ENCODE data around the gene FARS2. TPM values are rescaled to one million over a fixed set of nuclear protein-coding genes. Genes with fewer than 3 reads are reported as not detected.

The FARS2 gene
- total RNA-seq, 2 donors from 2014 or later: 23.9 to 26.0 TPM

GRCh38 chr6:5259428-5259827, 1.9 kb upstream of the FARS2 start:
- H3K36me3 Mint-ChIP-seq (ENCODE audit: insufficient read depth in 2 of 2): peaks cover 7 to 10% of the 10 kb centered on the region in 2 donors
- H3K27ac Mint-ChIP-seq: peak overlapping the region; percentile 98
- DNase-seq (no peak), ATAC-seq (replicated peaks in 1 of 2) (no peak)
- no peaks in the 10 kb centered on the region for H3K9me3 Mint-ChIP-seq
- peaks cover 56% of the 10 kb centered on the region for H3K4me1 Mint-ChIP-seq (ENCODE audit: low read depth)
- no peaks in the 10 kb centered on the region for H3K27me3 Mint-ChIP-seq (ENCODE audit: low read depth)
- H3K4me3 Mint-ChIP-seq: peak overlapping the region; percentile 96 to 99

GRCh38 chr6:5260111-5260620, 1.1 kb upstream of the FARS2 start:
- Mint-ChIP-seq H3K4me1 (ENCODE audit: low read depth) (peaks cover 51% of the 10 kb centered on the region), H3K27ac (peak overlapping the region; percentile 98), H3K27me3 (ENCODE audit: low read depth) (no peaks in the 10 kb centered on the region), H3K4me3 (peak overlapping the region; percentile 96 to 99), H3K36me3 (ENCODE audit: insufficient read depth in 2 of 2) (peaks cover 7 to 8% of the 10 kb centered on the region in 2 donors), H3K9me3 (no peaks in the 10 kb centered on the region)
- peak; percentile 75 for ATAC-seq (replicated peaks in 1 of 2)
- DNase-seq: peak; percentile 70 to 84

GRCh38 chr6:5261545-5262109, 314 bp downstream of the FARS2 start:
- Mint-ChIP-seq H3K36me3 (ENCODE audit: insufficient read depth in 2 of 2) (peaks cover 7 to 14% of the 10 kb centered on the region in 2 donors), H3K27ac (peak overlapping the region; percentile 99), H3K4me1 (ENCODE audit: low read depth) (peaks cover 60% of the 10 kb centered on the region), H3K9me3 (no peaks in the 10 kb centered on the region), H3K4me3 (peak overlapping the region; percentile 96 to 99), H3K27me3 (ENCODE audit: low read depth) (no peaks in the 10 kb centered on the region)
- DNase-seq (no peak), ATAC-seq (replicated peaks in 1 of 2) (no peak)

- H3K36me3 Mint-ChIP-seq (ENCODE audit: insufficient read depth in 2 of 2): peaks cover 5 to 12% of the 10 kb centered on the region in 2 donors
- no peaks in the 10 kb centered on the region for H3K27me3 Mint-ChIP-seq (ENCODE audit: low read depth)
- peaks cover 1 to 2% of the 10 kb centered on the region in 2 donors for H3K9me3 Mint-ChIP-seq
- peak overlapping the region; percentile 96 for H3K27ac Mint-ChIP-seq
- ATAC-seq (replicated peaks in 1 of 2) (no peak), DNase-seq (no peak)
- H3K4me1 Mint-ChIP-seq (ENCODE audit: low read depth): peaks cover 41% of the 10 kb centered on the region
- H3K4me3 Mint-ChIP-seq: peak overlapping the region; percentile 66 to 69
These were observed 5.1 kb downstream of the FARS2 start for GRCh38 chr6:5266423-5266822.

- ATAC-seq (replicated peaks in 1 of 2): no peak
- Mint-ChIP-seq H3K4me1 (ENCODE audit: low read depth) (peaks cover 41% of the 10 kb centered on the region), H3K36me3 (ENCODE audit: insufficient read depth in 2 of 2) (peaks cover 10 to 18% of the 10 kb centered on the region in 2 donors), H3K4me3 (peak overlapping the region in 1 of 2 donors; percentile 72), H3K27me3 (ENCODE audit: low read depth) (no peaks in the 10 kb centered on the region), H3K9me3 (peaks cover 1 to 2% of the 10 kb centered on the region in 2 donors), H3K27ac (peak overlapping the region; percentile 86)
- DNase-seq: no peak
These were observed 8.9 kb downstream of the FARS2 start for GRCh38 chr6:5270093-5270680.

- peaks cover 10 to 14% of the 10 kb centered on the region in 2 donors for H3K36me3 Mint-ChIP-seq (ENCODE audit: insufficient read depth in 2 of 2)
These were observed 10.6 kb downstream of the FARS2 start for GRCh38 chr6:5271926-5272325.

GRCh38 chr6:5274231-5274630, 12.9 kb downstream of the FARS2 start:
- H3K4me1 Mint-ChIP-seq (ENCODE audit: low read depth): peaks cover 44% of the 10 kb centered on the region
- DNase-seq: no peak

More at GRCh38 chr6:5271926-5272325, 10.6 kb downstream of the FARS2 start:
- Mint-ChIP-seq H3K9me3 (peaks cover 1 to 2% of the 10 kb centered on the region in 2 donors), H3K4me1 (ENCODE audit: low read depth) (peaks cover 32% of the 10 kb centered on the region), H3K4me3 (no peak overlapping the region), H3K27me3 (ENCODE audit: low read depth) (no peaks in the 10 kb centered on the region), H3K27ac (no peak overlapping the region)
- no peak for DNase-seq
- ATAC-seq (replicated peaks in 1 of 2): no peak

GRCh38 chr6:5275497-5275896, 14.2 kb downstream of the FARS2 start:
- no peaks in the 10 kb centered on the region for H3K27me3 Mint-ChIP-seq (ENCODE audit: low read depth)
- peaks cover 0 to 2% of the 10 kb centered on the region in 2 donors for H3K9me3 Mint-ChIP-seq
- peaks cover 56% of the 10 kb centered on the region for H3K4me1 Mint-ChIP-seq (ENCODE audit: low read depth)
- DNase-seq: no peak
- H3K27ac Mint-ChIP-seq: peak overlapping the region; percentile 44
- H3K36me3 Mint-ChIP-seq (ENCODE audit: insufficient read depth in 2 of 2): peaks cover 12 to 19% of the 10 kb centered on the region in 2 donors
- no peak for ATAC-seq (replicated peaks in 1 of 2)
- no peak overlapping the region for H3K4me3 Mint-ChIP-seq

More at GRCh38 chr6:5274231-5274630, 12.9 kb downstream of the FARS2 start:
- H3K4me3 Mint-ChIP-seq: peak overlapping the region in 1 of 2 donors; percentile 18
- H3K9me3 Mint-ChIP-seq: peaks cover 0 to 2% of the 10 kb centered on the region in 2 donors
- peak overlapping the region; percentile 54 for H3K27ac Mint-ChIP-seq
- H3K27me3 Mint-ChIP-seq (ENCODE audit: low read depth): no peaks in the 10 kb centered on the region
- peaks cover 8 to 15% of the 10 kb centered on the region in 2 donors for H3K36me3 Mint-ChIP-seq (ENCODE audit: insufficient read depth in 2 of 2)
- ATAC-seq (replicated peaks in 1 of 2): peak; percentile 13 to 46

- Mint-ChIP-seq H3K36me3 (ENCODE audit: insufficient read depth in 2 of 2) (peaks cover 12 to 19% of the 10 kb centered on the region in 2 donors), H3K27me3 (ENCODE audit: low read depth) (no peaks in the 10 kb centered on the region), H3K9me3 (peaks cover 0 to 2% of the 10 kb centered on the region in 2 donors), H3K27ac (no peak overlapping the region), H3K4me3 (no peak overlapping the region), H3K4me1 (ENCODE audit: low read depth) (peaks cover 59% of the 10 kb centered on the region)
- no peak for DNase-seq
- no peak for ATAC-seq (replicated peaks in 1 of 2)
These were observed 15.3 kb downstream of the FARS2 start for GRCh38 chr6:5276581-5276980.

- Mint-ChIP-seq H3K9me3 (peaks cover 0 to 2% of the 10 kb centered on the region in 2 donors), H3K4me1 (ENCODE audit: low read depth) (peaks cover 67% of the 10 kb centered on the region), H3K27me3 (ENCODE audit: low read depth) (no peaks in the 10 kb centered on the region), H3K27ac (no peak overlapping the region), H3K4me3 (no peak overlapping the region), H3K36me3 (ENCODE audit: insufficient read depth in 2 of 2) (peaks cover 12 to 18% of the 10 kb centered on the region in 2 donors)
- DNase-seq (no peak), ATAC-seq (replicated peaks in 1 of 2) (no peak)
These were observed 16.3 kb downstream of the FARS2 start for GRCh38 chr6:5277589-5277988.

- peak overlapping the region; percentile 99 for H3K27ac Mint-ChIP-seq
- DNase-seq (no peak), ATAC-seq (replicated peaks in 1 of 2) (no peak)
- peaks cover 10 to 14% of the 10 kb centered on the region in 2 donors for H3K36me3 Mint-ChIP-seq (ENCODE audit: insufficient read depth in 2 of 2)
- peak overlapping the region in 1 of 2 donors; percentile 37 for H3K4me3 Mint-ChIP-seq
- peaks cover 65% of the 10 kb centered on the region for H3K4me1 Mint-ChIP-seq (ENCODE audit: low read depth)
- peaks cover 0 to 2% of the 10 kb centered on the region in 2 donors for H3K9me3 Mint-ChIP-seq
- no peaks in the 10 kb centered on the region for H3K27me3 Mint-ChIP-seq (ENCODE audit: low read depth)
These were observed 16.7 kb downstream of the FARS2 start for GRCh38 chr6:5278047-5278446.

GRCh38 chr6:5278565-5279120, 17.3 kb downstream of the FARS2 start:
- ATAC-seq (replicated peaks in 1 of 2) (peak in 1 of 2 donors; percentile 5), DNase-seq (no peak)
- peaks cover 0 to 2% of the 10 kb centered on the region in 2 donors for H3K9me3 Mint-ChIP-seq
- peaks cover 61% of the 10 kb centered on the region for H3K4me1 Mint-ChIP-seq (ENCODE audit: low read depth)
- no peaks in the 10 kb centered on the region for H3K27me3 Mint-ChIP-seq (ENCODE audit: low read depth)
- H3K36me3 Mint-ChIP-seq (ENCODE audit: insufficient read depth in 2 of 2): peaks cover 7 to 13% of the 10 kb centered on the region in 2 donors
- peak overlapping the region; percentile 99 for H3K27ac Mint-ChIP-seq
- peak overlapping the region; percentile 73 to 82 for H3K4me3 Mint-ChIP-seq

GRCh38 chr6:5279891-5280338, 18.6 kb downstream of the FARS2 start:
- Mint-ChIP-seq H3K4me3 (peak overlapping the region; percentile 67 to 75), H3K27me3 (ENCODE audit: low read depth) (no peaks in the 10 kb centered on the region), H3K27ac (peak overlapping the region; percentile 99), H3K36me3 (ENCODE audit: insufficient read depth in 2 of 2) (peaks cover 7 to 13% of the 10 kb centered on the region in 2 donors), H3K4me1 (ENCODE audit: low read depth) (peaks cover 73% of the 10 kb centered on the region), H3K9me3 (peaks cover 0 to 2% of the 10 kb centered on the region in 2 donors)
- ATAC-seq (replicated peaks in 1 of 2) (peak; percentile 93 to 96), DNase-seq (peak; percentile 65 to 66)
